MM.1S (cell line): ENCODE measurements around the gene CYB5RL.

ENCODE experiments used
- EZH2 ChIP-seq: fragments of 300-600 bp; sonication (generic); optimal IDR thresholded peaks from 2 replicates; pipeline ENCODE3; 2017; ENCODE audit warnings: low read depth, mild to moderate bottlenecking, antibody characterized with exemption, low read length, mixed read lengths
- EZH2phosphoT487 ChIP-seq: fragments of 300-600 bp; sonication (generic); IDR thresholded peaks from 2 replicates; pipeline ENCODE4 v1.6.1; 2018; ENCODE audit warnings: antibody characterized with exemption, low read length
- TF ChIP-seq, protein P1 (sequence below): fragments of 300-600 bp; sonication (generic); IDR thresholded peaks from 2 replicates; pipeline ENCODE4 v1.5.1; 2016; ENCODE audit warnings: antibody characterized with exemption, low read length, mixed read lengths

DNA sequence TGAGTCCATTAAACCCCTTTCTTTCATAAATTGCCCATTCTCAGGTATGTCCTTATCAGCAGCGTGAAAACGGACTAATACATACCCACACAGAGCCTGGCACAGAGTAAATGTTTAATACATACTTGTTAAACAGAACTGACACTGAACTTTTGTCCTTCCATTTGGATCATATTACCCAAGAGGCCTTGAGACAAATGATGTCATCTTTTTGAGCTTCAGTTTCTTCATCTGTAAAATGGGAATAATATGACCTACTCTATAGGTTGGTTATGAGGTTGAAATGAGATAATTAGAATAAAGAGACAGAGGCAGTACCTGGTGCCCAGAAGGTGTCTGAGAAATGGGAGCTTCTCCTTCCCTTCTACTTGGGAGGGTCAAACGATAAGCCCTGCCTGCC, 13.8 kb downstream of the CYB5RL start:
- TF ChIP-seq, protein P1, sequence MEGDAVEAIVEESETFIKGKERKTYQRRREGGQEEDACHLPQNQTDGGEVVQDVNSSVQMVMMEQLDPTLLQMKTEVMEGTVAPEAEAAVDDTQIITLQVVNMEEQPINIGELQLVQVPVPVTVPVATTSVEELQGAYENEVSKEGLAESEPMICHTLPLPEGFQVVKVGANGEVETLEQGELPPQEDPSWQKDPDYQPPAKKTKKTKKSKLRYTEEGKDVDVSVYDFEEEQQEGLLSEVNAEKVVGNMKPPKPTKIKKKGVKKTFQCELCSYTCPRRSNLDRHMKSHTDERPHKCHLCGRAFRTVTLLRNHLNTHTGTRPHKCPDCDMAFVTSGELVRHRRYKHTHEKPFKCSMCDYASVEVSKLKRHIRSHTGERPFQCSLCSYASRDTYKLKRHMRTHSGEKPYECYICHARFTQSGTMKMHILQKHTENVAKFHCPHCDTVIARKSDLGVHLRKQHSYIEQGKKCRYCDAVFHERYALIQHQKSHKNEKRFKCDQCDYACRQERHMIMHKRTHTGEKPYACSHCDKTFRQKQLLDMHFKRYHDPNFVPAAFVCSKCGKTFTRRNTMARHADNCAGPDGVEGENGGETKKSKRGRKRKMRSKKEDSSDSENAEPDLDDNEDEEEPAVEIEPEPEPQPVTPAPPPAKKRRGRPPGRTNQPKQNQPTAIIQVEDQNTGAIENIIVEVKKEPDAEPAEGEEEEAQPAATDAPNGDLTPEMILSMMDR, result no peak
- TF ChIP-seq EZH2 (no peak), EZH2phosphoT487 (no peak)
